ENCODE data around the gene ROR1. TPM values are rescaled to one million over a fixed set of nuclear protein-coding genes. Genes with fewer than 3 reads are reported as not detected.

ROR1 gene
- polyA plus RNA-seq, 1 of the 3 experiments (the other 2 are of a cell fraction), result 4.0 TPM

- no peaks in the 10 kb centered on the region for H3K9me2 ChIP-seq
- H3K4me1 ChIP-seq (ENCODE audit: control insufficient read depth in 1 of 2, insufficient read depth in 2 of 2, low read depth in 1 of 2, low read length in 1 of 2), result peaks cover 0 to 31% of the 10 kb centered on the region in 2 experiments; a peak in 2 of 4 replicates
- no peak overlapping the region for H2AFZ ChIP-seq (ENCODE audit: low read depth)
- no peak for TF ChIP-seq YY1 (IDR thresholded peaks at IDR 0.05; ENCODE audit: low read depth)
- TF ChIP-seq GATA2 (CRISPR knock-in tag; IDR thresholded peaks at IDR 0.05), result peak; percentile 71
- TF ChIP-seq RCOR1 (IDR thresholded peaks at IDR 0.05; ENCODE audit: low read length), result peak; percentile 53
- TF ChIP-seq EP300 (IDR thresholded peaks at IDR 0.05; ENCODE audit: borderline replicate concordance in 1 of 2, low read depth in 1 of 2, low read length in 1 of 2), result peak in 1 of 2 experiments; percentile 74; a peak in 2 of 4 replicates
- no peak for TF ChIP-seq MEF2A (IDR thresholded peaks at IDR 0.05; ENCODE audit: borderline replicate concordance, low read depth)
- no peaks in the 10 kb centered on the region for H4K20me1 ChIP-seq (ENCODE audit: insufficient read depth)
- H3K36me3 ChIP-seq (replicated peaks in 1 of 2; ENCODE audit: control insufficient read depth in 1 of 2, insufficient read depth in 2 of 2, low read length in 1 of 2), result no peaks in the 10 kb centered on the region
- peak overlapping the region in 1 of 2 experiments; percentile 82; a peak in 2 of 4 replicates for H3K27ac ChIP-seq (ENCODE audit: low read depth in 2 of 2, low read length in 1 of 2)
- H3K79me2 ChIP-seq (ENCODE audit: insufficient read depth), result no peaks in the 10 kb centered on the region
- no peak for DNase-seq
- H3K4me3 ChIP-seq (ENCODE audit: low read depth in 2 of 2, low read length in 1 of 2), result no peak overlapping the region
- no peaks in the 10 kb centered on the region for H3K27me3 ChIP-seq (ENCODE audit: insufficient read depth)
- CTCF ChIA-PET, result interaction anchor here (1.5 to 1.6 kb wide), 2 partner anchors 29 to 383 kb away, joined by 3 read pairs; no protein-coding TSS in a partner anchor
- H3K9ac ChIP-seq, result no peak overlapping the region
- no peaks in the 10 kb centered on the region for H3K9me3 ChIP-seq
- H3K4me2 ChIP-seq, result no peak overlapping the region
- H3F3A ChIP-seq (replicated peaks; ENCODE audit: insufficient read depth), result no peaks in the 10 kb centered on the region
- WGBS (ENCODE audit: low lambda C conversion rate), result 73% methylated on average over 4 of the region's 4 CpGs
- POLR2A ChIA-PET, result interaction anchor here (0.9 kb wide), 1 partner anchor 160 kb away, joined by 3 read pairs; no protein-coding TSS in a partner anchor
These were observed 300.9 kb downstream of the ROR1 start for GRCh38 chr1:64074767-64075166.

- no peak overlapping the region for H3K27ac ChIP-seq (ENCODE audit: low read depth in 2 of 2, low read length in 1 of 2)
- no peak overlapping the region for H3K4me2 ChIP-seq
- no peaks in the 10 kb centered on the region for H3K9me2 ChIP-seq
- no peak overlapping the region for H3K4me3 ChIP-seq (ENCODE audit: low read depth in 2 of 2, low read length in 1 of 2)
- no peak for DNase-seq
- no peak overlapping the region for H3K9ac ChIP-seq
- no peaks in the 10 kb centered on the region for H3F3A ChIP-seq (replicated peaks; ENCODE audit: insufficient read depth)
- no peaks in the 10 kb centered on the region for H3K9me3 ChIP-seq
- H2AFZ ChIP-seq (ENCODE audit: low read depth), result no peak overlapping the region
- H3K4me1 ChIP-seq (ENCODE audit: control insufficient read depth in 1 of 2, insufficient read depth in 2 of 2, low read depth in 1 of 2, low read length in 1 of 2), result peaks cover 0 to 28% of the 10 kb centered on the region in 2 experiments; a peak in 3 of 4 replicates
- CTCF ChIA-PET, result interaction anchor here (0.7 to 1.5 kb wide), 3 partner anchors 15 to 73 kb away, joined by 3 to 4 read pairs (median 3); no protein-coding TSS in a partner anchor
- no peaks in the 10 kb centered on the region for H4K20me1 ChIP-seq (ENCODE audit: insufficient read depth)
- H3K27me3 ChIP-seq (ENCODE audit: insufficient read depth), result no peaks in the 10 kb centered on the region
- H3K79me2 ChIP-seq (ENCODE audit: insufficient read depth), result no peaks in the 10 kb centered on the region
- TF ChIP-seq JUND (IDR thresholded peaks at IDR 0.05) (no peak), GATA2 (CRISPR knock-in tag; IDR thresholded peaks at IDR 0.05) (no peak), FOSL2 (IDR thresholded peaks at IDR 0.05; ENCODE audit: borderline replicate concordance, low read depth) (no peak), RXRA (IDR thresholded peaks at IDR 0.05; ENCODE audit: borderline replicate concordance, low read depth) (no peak)
- POLR2A ChIA-PET, result no interaction called here
- H3K36me3 ChIP-seq (replicated peaks in 1 of 2; ENCODE audit: control insufficient read depth in 1 of 2, insufficient read depth in 2 of 2, low read length in 1 of 2), result no peaks in the 10 kb centered on the region
- 83% methylated on average over 8 of the region's 8 CpGs for WGBS (ENCODE audit: low lambda C conversion rate)
These were observed 303.6 kb downstream of the ROR1 start for GRCh38 chr1:64077281-64077940.

GRCh38 chr1:64080941-64081562, 307.2 kb downstream of the ROR1 start:
- no peaks in the 10 kb centered on the region for H3K36me3 ChIP-seq (replicated peaks in 1 of 2; ENCODE audit: control insufficient read depth in 1 of 2, insufficient read depth in 2 of 2, low read length in 1 of 2)
- no peaks in the 10 kb centered on the region for H3K27me3 ChIP-seq (ENCODE audit: insufficient read depth)
- no peaks in the 10 kb centered on the region for H3K79me2 ChIP-seq (ENCODE audit: insufficient read depth)
- H3K4me3 ChIP-seq (ENCODE audit: low read depth in 2 of 2, low read length in 1 of 2), result no peak overlapping the region
- H3K9me2 ChIP-seq, result no peaks in the 10 kb centered on the region
- ChIA-PET CTCF (no interaction called here), POLR2A (no interaction called here)
- H3K9me3 ChIP-seq, result no peaks in the 10 kb centered on the region
- no peaks in the 10 kb centered on the region for H4K20me1 ChIP-seq (ENCODE audit: insufficient read depth)
- 96% methylated on average over 3 of the region's 3 CpGs for WGBS (ENCODE audit: low lambda C conversion rate)
- DNase-seq, result no peak
- H3K4me1 ChIP-seq (ENCODE audit: control insufficient read depth in 1 of 2, insufficient read depth in 2 of 2, low read depth in 1 of 2, low read length in 1 of 2), result peaks cover 4 to 6% of the 10 kb centered on the region in 2 experiments; a peak in 3 of 4 replicates
- H3K4me2 ChIP-seq, result no peak overlapping the region
- H3K9ac ChIP-seq, result no peak overlapping the region
- no peaks in the 10 kb centered on the region for H3F3A ChIP-seq (replicated peaks; ENCODE audit: insufficient read depth)
- H2AFZ ChIP-seq (ENCODE audit: low read depth), result no peak overlapping the region
- no peak overlapping the region for H3K27ac ChIP-seq (ENCODE audit: low read depth in 2 of 2, low read length in 1 of 2)
- TF ChIP-seq SMC3 (IDR thresholded peaks at IDR 0.05; ENCODE audit: low read depth, low read length) (no peak), RFX5 (IDR thresholded peaks at IDR 0.05; ENCODE audit: low read length) (no peak), USF1 (IDR thresholded peaks at IDR 0.05; ENCODE audit: borderline replicate concordance, low read depth) (no peak), FOXJ3 (CRISPR knock-in tag; IDR thresholded peaks at IDR 0.05) (no peak), JUND (IDR thresholded peaks at IDR 0.05) (no peak), TEAD4 (IDR thresholded peaks at IDR 0.05; ENCODE audit: borderline replicate concordance, insufficient read depth) (no peak), POLR2AphosphoS5 (IDR thresholded peaks at IDR 0.05; ENCODE audit: low read depth, low read length) (no peak), SIN3A (IDR thresholded peaks at IDR 0.05; ENCODE audit: borderline replicate concordance, low read depth, low read length) (no peak), FOXM1 (IDR thresholded peaks at IDR 0.05; ENCODE audit: low read depth) (no peak), REST (IDR thresholded peaks at IDR 0.05; ENCODE audit: low read depth, low read length) (no peak)
